Keratinocyte (primary cell): ENCODE data around the gene MBTD1.

Experiments
- EZH2 ChIP-seq: IDR thresholded peaks from one replicate; pipeline ENCODE4 v1.6.1; 2012; ENCODE audit warnings: inconsistent platforms, mild to moderate bottlenecking, low read length, moderate library complexity
- TF ChIP-seq, protein P1 (sequence below), 3 experiments: IDR thresholded peaks in 1 of 3; conservative IDR thresholded peaks in 1 of 3; optimal IDR thresholded peaks in 1 of 3; 2 replicates in 2 of 3; 3 replicates in 1 of 3; pipeline versions ENCODE3 to v1.5.1; 2011; ENCODE audit warnings: low read length in 3 of 3, mild to moderate bottlenecking in 3 of 3, moderate library complexity in 2 of 3, control low read depth in 1 of 3, inconsistent platforms in 1 of 3; ENCODE audit not compliant: insufficient read depth in 2 of 3; ENCODE audit errors: extremely low read depth in 1 of 3

DNA sequence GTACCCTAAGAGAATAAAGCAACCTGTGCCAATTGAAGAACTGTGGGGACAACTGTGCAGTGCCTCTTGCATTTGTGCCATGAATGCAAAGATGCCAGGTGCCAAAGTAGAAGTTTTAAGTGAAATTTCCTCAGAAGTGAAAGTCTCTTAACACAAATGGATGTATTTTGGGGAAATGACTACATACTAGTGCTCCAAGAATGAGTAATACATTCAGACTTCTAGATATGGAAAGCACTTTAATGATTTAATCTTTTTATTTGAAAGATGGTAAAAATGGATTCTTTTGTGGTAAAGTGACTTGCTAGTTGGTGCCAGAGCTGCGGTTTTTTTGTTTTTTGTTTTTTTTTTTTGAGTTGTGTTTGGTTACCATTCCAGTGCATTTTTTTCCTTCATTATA is 15.5 kb upstream of the MBTD1 start:
- TF ChIP-seq, protein P1, sequence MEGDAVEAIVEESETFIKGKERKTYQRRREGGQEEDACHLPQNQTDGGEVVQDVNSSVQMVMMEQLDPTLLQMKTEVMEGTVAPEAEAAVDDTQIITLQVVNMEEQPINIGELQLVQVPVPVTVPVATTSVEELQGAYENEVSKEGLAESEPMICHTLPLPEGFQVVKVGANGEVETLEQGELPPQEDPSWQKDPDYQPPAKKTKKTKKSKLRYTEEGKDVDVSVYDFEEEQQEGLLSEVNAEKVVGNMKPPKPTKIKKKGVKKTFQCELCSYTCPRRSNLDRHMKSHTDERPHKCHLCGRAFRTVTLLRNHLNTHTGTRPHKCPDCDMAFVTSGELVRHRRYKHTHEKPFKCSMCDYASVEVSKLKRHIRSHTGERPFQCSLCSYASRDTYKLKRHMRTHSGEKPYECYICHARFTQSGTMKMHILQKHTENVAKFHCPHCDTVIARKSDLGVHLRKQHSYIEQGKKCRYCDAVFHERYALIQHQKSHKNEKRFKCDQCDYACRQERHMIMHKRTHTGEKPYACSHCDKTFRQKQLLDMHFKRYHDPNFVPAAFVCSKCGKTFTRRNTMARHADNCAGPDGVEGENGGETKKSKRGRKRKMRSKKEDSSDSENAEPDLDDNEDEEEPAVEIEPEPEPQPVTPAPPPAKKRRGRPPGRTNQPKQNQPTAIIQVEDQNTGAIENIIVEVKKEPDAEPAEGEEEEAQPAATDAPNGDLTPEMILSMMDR (optimal IDR thresholded peaks at IDR 0.05 in 1 of 3, IDR thresholded peaks at IDR 0.05 in 1 of 3, conservative IDR thresholded peaks at IDR 0.05 in 1 of 3; ENCODE audit: extremely low read depth in 1 of 3, insufficient read depth in 2 of 3, low read length in 3 of 3) = no peak
- TF ChIP-seq EZH2 = no peak
